Esophagus squamous epithelium (tissue), 5 donors: ENCODE measurements around the gene CHID1. TPM values are rescaled to one million over a fixed set of nuclear protein-coding genes. Genes with fewer than 3 reads are reported as not detected.

Experiments
- DNase-seq: peaks from one replicate; lab custom pipeline; 2025; lab: John Stamatoyannopoulos, UW
- H3K27ac ChIP-seq, 4 donors: fragments of 200-600 bp; sonication (generic); one replicate each; pipeline ENCODE4 v1.5.1; 2016 to 2019; ENCODE audit warnings: mild to moderate bottlenecking in 1 of 4
- H3K27me3 ChIP-seq, 4 donors: fragments of 200-600 bp; sonication (generic); 1 replicate in 3 of 4; 2 replicates in 1 of 4; pipeline versions ENCODE4 v1.5.1 to v1.6.0; 2017 to 2021; ENCODE audit warnings: antibody characterized with exemption in 1 of 4
- H3K36me3 ChIP-seq, 3 donors: fragments of 200-600 bp; sonication (generic); one replicate each; pipeline ENCODE4 v1.5.1; 2016 to 2019
- H3K4me1 ChIP-seq, 3 donors: fragments of 200-600 bp; sonication (generic); one replicate each; pipeline ENCODE4 v1.5.1; 2017 to 2019
- H3K4me3 ChIP-seq, 4 donors: fragments of 200-600 bp; sonication (generic); 1 replicate in 3 of 4; 2 replicates in 1 of 4; pipeline ENCODE4 v1.5.1; 2016 to 2019; ENCODE audit warnings: mild to moderate bottlenecking in 2 of 4, moderate library complexity in 1 of 4
- H3K9me3 ChIP-seq, 3 donors: fragments of 200-600 bp; sonication (generic); one replicate each; pipeline ENCODE4 v1.5.1; 2016 to 2019
- CTCF ChIP-seq, 6 experiments: fragments of 450-650 bp in 4 of 6; fragments of 200-600 bp in 2 of 6; sonication (generic) in 2 of 6; IDR thresholded peaks; one replicate each; pipeline ENCODE4 v1.5.1; 2016 to 2019; ENCODE audit warnings: antibody characterized with exemption in 6 of 6, mild to moderate bottlenecking in 4 of 6, moderate library complexity in 4 of 6
- POLR2A ChIP-seq, 4 donors: fragments of 450-650 bp; IDR thresholded peaks; one replicate each; pipeline ENCODE4 v1.6.1; 2017; ENCODE audit warnings: antibody characterized with exemption in 4 of 4, mild to moderate bottlenecking in 4 of 4, moderate library complexity in 3 of 4
- WGBS, 2 donors: methylation state at CpG; one replicate each; pipeline ENCODE4 v1.1.5; 2018; 5-methylcytosine and 5-hydroxymethylcytosine counted together
- intact Hi-C: fragments of 100-400 bp; cut with DNase I; formaldehyde crosslinking; loops from one replicate; pipeline ENCODE4 v1.15.0; 2022
- total RNA-seq, 4 donors: library from RNA; depleted of rRNA; stranded (reverse); fragments of >200 nt; gene quantifications; one replicate each; pipeline ENCODE4 v1.1.0, GENCODE V29; 2016
- donor health status: DM: yes; HTN: yes; CAD: no.

Gene CHID1
- total RNA-seq, 4 donors from 2014 or later, result 58.2 to 63.4 (median 61.3) TPM

- intact Hi-C loops, result no loop called here
- H3K4me3 ChIP-seq, result peak overlapping the region; percentile 26 to 63 (median 48)
- H3K9me3 ChIP-seq, result no peaks in the 10 kb centered on the region
- peaks cover 22 to 44% (median 23%) of the 10 kb centered on the region in 3 donors for H3K36me3 ChIP-seq
- DNase-seq, result no peak
- 2 to 11% methylated on average over 7 to 8 of the region's 22 CpGs for WGBS, 2 donors
- peaks cover 50 to 87% (median 58%) of the 10 kb centered on the region in 3 donors for H3K4me1 ChIP-seq
- TF ChIP-seq CTCF (IDR thresholded peaks at IDR 0.05) (no peak), POLR2A (IDR thresholded peaks at IDR 0.05) (no peak)
- H3K27me3 ChIP-seq, result peaks cover 0 to 80% (median 7%) of the 10 kb centered on the region in 4 donors
- H3K27ac ChIP-seq, result peak overlapping the region; percentile 26 to 80 (median 69)
These were observed 83.8 kb downstream of the CHID1 start for GRCh38 chr11:826836-827145.

GRCh38 chr11:826227-826621 is 84.4 kb downstream of the CHID1 start:
- intact Hi-C loops, result no loop called here
- Histone ChIP-seq H3K4me1 (peaks cover 54 to 87% (median 61%) of the 10 kb centered on the region in 3 donors), H3K36me3 (peaks cover 22 to 47% (median 24%) of the 10 kb centered on the region in 3 donors), H3K27ac (peak overlapping the region in 1 of 4 donors; percentile 80), H3K4me3 (peak overlapping the region in 2 of 4 donors; percentile 43 to 63), H3K27me3 (peaks cover 0 to 74% (median 7%) of the 10 kb centered on the region in 4 donors), H3K9me3 (no peaks in the 10 kb centered on the region)
- no peak for DNase-seq
- WGBS, 2 donors, result 60 to 76% methylated on average over 6 to 8 of the region's 9 CpGs
- TF ChIP-seq CTCF (IDR thresholded peaks at IDR 0.05) (no peak), POLR2A (IDR thresholded peaks at IDR 0.05) (no peak)

GRCh38 chr11:825366-826226 is 85.0 kb downstream of the CHID1 start:
- WGBS, 2 donors, result 80 to 100% methylated on average over 1 to 9 of the region's 12 CpGs
- DNase-seq, result no peak
- Histone ChIP-seq H3K36me3 (peaks cover 22 to 47% (median 24%) of the 10 kb centered on the region in 3 donors), H3K4me3 (no peak overlapping the region), H3K27ac (peak overlapping the region in 2 of 4 donors; percentile 21 to 43), H3K27me3 (peaks cover 0 to 68% (median 6%) of the 10 kb centered on the region in 4 donors), H3K4me1 (peaks cover 54 to 87% (median 61%) of the 10 kb centered on the region in 3 donors), H3K9me3 (no peaks in the 10 kb centered on the region)
- intact Hi-C loops, result no loop called here
- TF ChIP-seq POLR2A (IDR thresholded peaks at IDR 0.05) (no peak), CTCF (IDR thresholded peaks at IDR 0.05) (no peak)

- no peak overlapping the region for H3K4me3 ChIP-seq
- TF ChIP-seq CTCF (IDR thresholded peaks at IDR 0.05) (no peak), POLR2A (IDR thresholded peaks at IDR 0.05) (no peak)
- peaks cover 0 to 61% (median 3%) of the 10 kb centered on the region in 4 donors for H3K27me3 ChIP-seq
- H3K36me3 ChIP-seq, result peaks cover 22 to 47% (median 24%) of the 10 kb centered on the region in 3 donors
- H3K9me3 ChIP-seq, result no peaks in the 10 kb centered on the region
- peaks cover 50 to 86% (median 59%) of the 10 kb centered on the region in 3 donors for H3K4me1 ChIP-seq
- DNase-seq, result no peak
- H3K27ac ChIP-seq, result no peak overlapping the region
- WGBS, 2 donors, result 80% methylated on average over 5 to 9 of the region's 11 CpGs
- intact Hi-C loops, result no loop called here
These were observed 85.7 kb downstream of the CHID1 start for GRCh38 chr11:824942-825341.

- Histone ChIP-seq H3K27ac (no peak overlapping the region), H3K4me3 (no peak overlapping the region), H3K9me3 (no peaks in the 10 kb centered on the region), H3K4me1 (peaks cover 44 to 80% (median 53%) of the 10 kb centered on the region in 3 donors), H3K27me3 (peaks cover 0 to 56% (median 0%) of the 10 kb centered on the region in 4 donors), H3K36me3 (peaks cover 22 to 47% (median 24%) of the 10 kb centered on the region in 3 donors)
- intact Hi-C loops, result no loop called here
- WGBS, 2 donors, result 88% methylated on average over 24 of the region's 59 CpGs; no CpG with 5 or more reads in 1 of the 2 donors
- TF ChIP-seq CTCF (IDR thresholded peaks at IDR 0.05), result no peak
- no peak for TF ChIP-seq POLR2A (IDR thresholded peaks at IDR 0.05)
- no peak for DNase-seq
These were observed 86.2 kb downstream of the CHID1 start for GRCh38 chr11:824292-824880.
